Fibroblast of mammary gland (primary cell): ENCODE results near the gene CNOT1.
"Not testable (repeated sequence)": the region's sequence is repeated elsewhere in the genome, so short reads cannot be mapped to it uniquely, and the experiment has no call there.

Experiments
- DNase-seq: peaks from one replicate; pipeline ENCODE4 v3.0.0-alpha.2; 2010; ENCODE audit warnings: low read depth
- H3K4me3 ChIP-seq: 2 replicates; pipeline ENCODE4 v1.5.1; 2011; ENCODE audit warnings: low read depth, mild to moderate bottlenecking, low read length, moderate library complexity; ENCODE audit not compliant: control insufficient read depth
- CTCF ChIP-seq: conservative IDR thresholded peaks from 2 replicates; pipeline ENCODE4 v1.5.1; 2011; ENCODE audit warnings: low read depth, low read length, inconsistent platforms; ENCODE audit not compliant: control insufficient read depth, insufficient read depth

Gene CNOT1

GRCh38 chr16:58661199-58661830 is 31.7 kb upstream of the CNOT1 start:
- DNase-seq = peak; percentile 91
- TF ChIP-seq CTCF = peak; percentile 81
- no peak overlapping the region for H3K4me3 ChIP-seq

DNA sequence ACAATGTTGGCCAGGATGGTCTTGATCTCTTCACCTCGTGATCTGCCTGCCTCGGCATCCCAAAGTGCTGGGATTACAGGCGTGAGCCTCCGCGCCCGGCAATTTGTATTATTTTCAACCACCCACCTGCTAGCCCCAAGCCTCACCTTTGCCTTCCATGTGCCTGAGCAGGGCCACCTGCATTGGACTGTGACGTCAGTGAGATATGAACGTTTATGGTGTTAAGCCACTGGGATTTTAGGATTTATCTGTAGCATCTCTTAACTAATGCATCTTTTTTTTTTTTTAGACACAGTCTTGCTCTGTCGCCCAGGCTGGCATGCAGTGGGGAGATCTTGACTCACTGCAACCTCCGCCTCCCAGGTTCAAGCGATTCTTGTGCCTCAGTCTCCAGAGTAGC is 30.3 kb upstream of the CNOT1 start:
- H3K4me3 ChIP-seq, DNase-seq: not testable (repeated sequence)

DNA sequence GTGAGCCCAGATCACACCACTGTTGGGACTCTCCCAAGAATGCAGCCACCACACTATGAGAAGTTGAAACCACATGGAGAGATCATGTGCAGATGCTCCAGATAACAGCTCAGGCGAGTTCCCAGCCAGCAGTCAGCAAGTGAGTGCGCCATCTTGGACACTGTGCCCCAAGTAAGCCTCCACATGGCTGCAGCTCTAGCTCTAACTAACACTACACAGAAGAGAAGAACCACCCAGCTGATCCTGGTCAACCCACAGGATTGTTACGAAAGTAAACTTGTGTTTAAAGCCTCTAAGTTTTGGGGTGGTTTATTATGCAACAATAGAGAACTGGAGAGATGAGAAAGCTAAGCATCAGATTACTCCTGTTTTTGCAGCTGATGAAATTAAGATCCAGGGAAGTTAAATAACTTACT is 29.2 kb upstream of the CNOT1 start:
- peak; percentile 45 for DNase-seq
- H3K4me3 ChIP-seq = no peak overlapping the region
- TF ChIP-seq CTCF = no peak

DNA sequence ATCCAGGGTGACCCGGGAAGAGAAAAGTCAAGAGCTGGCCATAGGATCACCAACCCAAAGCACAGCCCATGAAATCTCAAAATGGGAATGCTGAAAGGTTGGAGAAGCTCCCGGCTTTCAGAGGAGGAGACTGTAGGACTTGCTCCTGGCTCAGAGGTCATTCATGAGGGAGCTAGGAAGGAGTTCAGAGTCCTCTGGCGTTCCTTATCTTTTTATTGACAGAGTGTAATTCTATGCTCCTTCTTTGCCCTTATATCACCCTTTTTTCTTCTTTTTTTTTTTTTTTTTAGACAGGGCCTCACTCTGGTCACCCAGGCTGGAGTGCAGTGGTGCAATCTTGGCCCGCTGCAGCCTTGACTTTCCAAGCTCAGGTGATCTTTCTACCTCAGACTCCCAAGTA is 27.3 kb upstream of the CNOT1 start:
- no peak for TF ChIP-seq CTCF

GRCh38 chr16:58655215-58655596 is 25.6 kb upstream of the CNOT1 start:
- H3K4me3 ChIP-seq = no peak overlapping the region
- DNase-seq = no peak
- no peak for TF ChIP-seq CTCF

More for the DNA sequence above, 27.3 kb upstream of the CNOT1 start:
- H3K4me3 ChIP-seq = no peak overlapping the region
- no peak for DNase-seq

- DNase-seq = no peak
- H3K4me3 ChIP-seq = no peak overlapping the region
- no peak for TF ChIP-seq CTCF
These were observed 25.1 kb upstream of the CNOT1 start for GRCh38 chr16:58654560-58655214.

GRCh38 chr16:58652741-58653140 is 23.1 kb upstream of the CNOT1 start:
- DNase-seq = peak; percentile 40
- TF ChIP-seq CTCF = no peak
- no peak overlapping the region for H3K4me3 ChIP-seq
